RWPE2 (cell line): ENCODE measurements around the gene CD320.
A peak's percentile ranks its signal among the peaks of the same experiment; 100 is the strongest.
"Not testable (repeated sequence)": the region's sequence is repeated elsewhere in the genome, so short reads cannot be mapped to it uniquely, and the experiment has no call there.

Experiments
- ATAC-seq: fragments of 200-7000 bp; cut with Tn5 transposase; 3 replicates; pipeline ENCODE4 v1.9.1; 2021; ENCODE audit warnings: low read depth
- DNase-seq: peaks from one replicate; pipeline ENCODE4 v3.0.0-alpha.2; 2020; ENCODE audit warnings: low spot score
- H3K27ac ChIP-seq: fragments of 450-650 bp; 2 replicates; pipeline ENCODE4 v1.5.1; 2017; ENCODE audit warnings: mild to moderate bottlenecking; ENCODE audit not compliant: poor library complexity, severe bottlenecking
- H3K27me3 ChIP-seq: fragments of 250-450 bp; sonication (Bioruptor Pico); 2 replicates; pipeline ENCODE4 v1.5.1; 2021; ENCODE audit warnings: mild to moderate bottlenecking, moderate library complexity; ENCODE audit not compliant: insufficient read depth, poor library complexity, severe bottlenecking
- H3K36me3 ChIP-seq: fragments of 250-450 bp; sonication (Bioruptor Pico); 2 replicates; pipeline ENCODE4 v1.5.1; 2020; ENCODE audit warnings: low read depth, mild to moderate bottlenecking, moderate library complexity
- H3K4me1 ChIP-seq: fragments of 250-450 bp; sonication (Bioruptor Pico); 2 replicates; pipeline ENCODE4 v1.5.1; 2021; ENCODE audit warnings: mild to moderate bottlenecking, moderate library complexity; ENCODE audit not compliant: insufficient read depth, poor library complexity, severe bottlenecking
- H3K4me3 ChIP-seq: fragments of 250-450 bp; sonication (Bioruptor Pico); 2 replicates; pipeline ENCODE4 v1.5.1; 2021; ENCODE audit warnings: mild to moderate bottlenecking, moderate library complexity; ENCODE audit not compliant: severe bottlenecking
- H3K9me3 ChIP-seq: fragments of 250-450 bp; sonication (Bioruptor Pico); 2 replicates; pipeline ENCODE4 v1.5.1; 2021; ENCODE audit warnings: mild to moderate bottlenecking, moderate library complexity; ENCODE audit not compliant: severe bottlenecking
- CTCF ChIP-seq: fragments of 450-650 bp; IDR thresholded peaks from one replicate; pipeline ENCODE4 v1.5.1; 2017; ENCODE audit warnings: mild to moderate bottlenecking, moderate library complexity; ENCODE audit not compliant: poor library complexity, severe bottlenecking

CD320 gene

DNA sequence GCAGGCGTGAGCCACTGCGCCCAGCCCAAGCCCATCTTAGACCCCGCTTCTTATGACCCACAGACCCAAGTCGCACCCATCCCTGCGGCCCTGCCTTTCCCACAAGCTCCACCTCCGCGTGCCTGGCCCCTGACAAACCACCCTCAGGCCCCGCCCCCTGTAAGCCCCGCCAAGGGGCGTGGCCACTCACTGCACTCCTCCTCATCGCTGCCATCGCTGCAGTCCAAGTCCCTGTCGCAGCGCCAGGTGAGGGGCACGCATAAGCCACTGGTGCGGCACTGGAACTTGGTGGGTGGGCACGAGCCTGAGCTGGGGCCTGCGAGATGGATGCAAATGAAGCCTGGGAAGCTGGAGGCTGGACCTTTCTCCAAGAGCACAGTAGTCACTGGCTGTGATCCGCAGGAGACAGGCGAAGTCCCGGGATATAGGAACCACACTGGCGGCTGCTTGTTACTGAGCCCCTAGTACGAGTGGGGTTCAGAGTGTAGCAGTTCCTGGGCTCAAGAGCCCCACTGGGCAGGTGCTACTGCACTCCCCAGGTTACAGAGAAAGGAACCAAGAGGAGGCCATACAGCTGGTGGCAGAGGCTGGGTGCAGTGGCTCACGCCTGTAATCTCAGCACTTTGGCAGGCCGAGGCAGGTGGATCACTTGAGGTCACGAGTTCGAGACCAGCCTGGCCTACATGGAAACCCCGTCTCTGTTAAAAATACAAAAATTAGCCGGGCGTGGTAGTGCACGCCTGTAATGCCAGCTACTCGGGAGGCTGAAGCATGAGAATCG, 3.1 kb downstream of the CD320 start:
- no peaks in the 10 kb centered on the region for H3K9me3 ChIP-seq
- H3K27me3 ChIP-seq: no peaks in the 10 kb centered on the region
- H3K27ac ChIP-seq: no peak overlapping the region
- no peak overlapping the region for H3K4me3 ChIP-seq
- TF ChIP-seq CTCF: no peak
- H3K36me3 ChIP-seq: no peaks in the 10 kb centered on the region; the same call in 1 of the 2 replicates
- peaks cover 3% of the 10 kb centered on the region for H3K4me1 ChIP-seq
- ATAC-seq (no peak), DNase-seq (peak; percentile 60)

GRCh38 chr19:8302734-8303133, 5.4 kb downstream of the CD320 start:
- Histone ChIP-seq H3K27me3 (no peaks in the 10 kb centered on the region), H3K36me3 (no peaks in the 10 kb centered on the region; the same call in 1 of the 2 replicates), H3K4me1 (peaks cover 3% of the 10 kb centered on the region), H3K27ac (no peak overlapping the region), H3K9me3 (no peaks in the 10 kb centered on the region), H3K4me3 (no peak overlapping the region)
- peak; percentile 15 for DNase-seq
- no peak for ATAC-seq
- TF ChIP-seq CTCF: no peak

DNA sequence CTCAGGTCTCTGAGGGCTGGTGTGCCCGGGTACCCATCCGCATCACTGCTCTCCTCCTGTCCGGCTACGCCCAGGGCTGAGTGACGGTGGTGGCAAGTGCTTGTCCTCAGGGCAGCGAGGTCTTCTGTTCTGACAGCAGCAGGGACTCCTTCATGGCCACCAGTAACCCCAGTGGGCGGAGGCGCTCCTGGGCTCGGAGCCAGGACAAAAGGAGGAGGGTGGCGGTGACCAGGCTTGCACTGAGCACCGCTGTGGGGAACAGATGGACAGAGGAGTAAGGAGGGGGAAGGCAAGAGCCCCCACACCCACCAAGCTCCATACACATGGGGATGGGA, 5.8 kb downstream of the CD320 start:
- H3K4me1 ChIP-seq: peaks cover 3% of the 10 kb centered on the region
- no peaks in the 10 kb centered on the region for H3K27me3 ChIP-seq
- no peak for ATAC-seq
- H3K36me3 ChIP-seq: no peaks in the 10 kb centered on the region; the same call in 1 of the 2 replicates
- H3K4me3 ChIP-seq: no peak overlapping the region
- DNase-seq: no peak
- H3K9me3 ChIP-seq: no peaks in the 10 kb centered on the region
- no peak for TF ChIP-seq CTCF
- no peak overlapping the region for H3K27ac ChIP-seq

DNA sequence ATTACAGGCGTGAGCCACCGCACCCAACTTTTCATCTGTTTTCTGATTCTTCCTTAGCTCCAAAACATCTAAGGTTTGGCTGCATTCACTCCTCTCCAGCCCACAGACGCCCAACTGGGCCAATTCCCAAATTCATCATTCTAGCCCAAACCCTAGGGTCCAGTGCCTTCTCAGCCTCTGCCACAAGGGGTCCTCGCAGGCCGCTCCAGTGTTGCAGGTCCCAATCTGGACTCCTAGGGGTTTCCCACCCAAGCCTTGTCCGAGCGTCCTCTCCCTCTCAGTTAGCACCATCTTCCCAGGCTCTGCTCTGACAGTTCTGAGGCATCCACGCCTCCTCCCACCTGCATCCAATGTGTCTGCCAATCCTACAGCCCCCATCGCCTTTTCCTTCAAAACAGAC, 16.8 kb downstream of the CD320 start:
- not testable (repeated sequence) for H3K9me3 ChIP-seq, H3K4me3 ChIP-seq, H3K36me3 ChIP-seq, DNase-seq, H3K27me3 ChIP-seq, H3K27ac ChIP-seq, ATAC-seq, H3K4me1 ChIP-seq

DNA sequence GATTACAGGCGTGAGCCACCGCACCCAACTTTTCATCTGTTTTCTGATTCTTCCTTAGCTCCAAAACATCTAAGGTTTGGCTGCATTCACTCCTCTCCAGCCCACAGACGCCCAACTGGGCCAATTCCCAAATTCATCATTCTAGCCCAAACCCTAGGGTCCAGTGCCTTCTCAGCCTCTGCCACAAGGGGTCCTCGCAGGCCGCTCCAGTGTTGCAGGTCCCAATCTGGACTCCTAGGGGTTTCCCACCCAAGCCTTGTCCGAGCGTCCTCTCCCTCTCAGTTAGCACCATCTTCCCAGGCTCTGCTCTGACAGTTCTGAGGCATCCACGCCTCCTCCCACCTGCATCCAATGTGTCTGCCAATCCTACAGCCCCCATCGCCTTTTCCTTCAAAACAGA, 31.6 kb downstream of the CD320 start:
- H3K27me3 ChIP-seq, H3K4me3 ChIP-seq, H3K4me1 ChIP-seq, H3K9me3 ChIP-seq, H3K36me3 ChIP-seq, DNase-seq, H3K27ac ChIP-seq: not testable (repeated sequence)
- peak; percentile 29; the same call in 1 of the 3 replicates for ATAC-seq

GRCh38 chr19:8269724-8270123, 38.4 kb downstream of the CD320 start:
- Histone ChIP-seq H3K4me1 (no peaks in the 10 kb centered on the region), H3K9me3 (no peaks in the 10 kb centered on the region), H3K27me3 (no peaks in the 10 kb centered on the region), H3K4me3 (no peak overlapping the region), H3K36me3 (no peaks in the 10 kb centered on the region), H3K27ac (no peak overlapping the region)
- DNase-seq (no peak), ATAC-seq (no peak)
- no peak for TF ChIP-seq CTCF
